HCT116 (cell line): Measurements from ENCODE around the gene HDHD3. TPM values are rescaled to one million over a fixed set of nuclear protein-coding genes. Genes with fewer than 3 reads are reported as not detected.

Source experiments
- ATAC-seq: fragments of 200-7000 bp; cut with Tn5 transposase; 2 replicates; pipeline ENCODE4 v1.9.1; 2020; ENCODE audit warnings: mild to moderate bottlenecking, moderate library complexity
- BruUV-seq: library from RNA; stranded (reverse); fragments of 400-500 nt; replicated peaks from 2 replicates; lab custom pipeline; 2021; lab: Mats Ljungman, UMichigan
- CTCF ChIA-PET: fragments of 300-600 bp; sonication (Branson Sonifier 250); formaldehyde crosslinking; loops from one replicate; lab custom pipeline; 2021; ENCODE audit warnings: antibody characterized with exemption; lab: Charles Lee
- POLR2A ChIA-PET: fragments of 300-600, 350-600 bp; sonication (Branson Sonifier 250); formaldehyde crosslinking; loops from one replicate; lab custom pipeline; 2021; ENCODE audit warnings: antibody characterized with exemption; lab: Charles Lee
- RAD21 ChIA-PET, 2 experiments: fragments of 300-600 bp; sonication (Branson Sonifier 250); formaldehyde crosslinking; loops; one replicate each; lab custom pipeline; 2023; ENCODE audit warnings: low total read pairs in 2 of 2; ENCODE audit not compliant: uncharacterized antibody in 2 of 2, unreplicated experiment in 2 of 2, low non-redundant PET in 1 of 2; lab: Charles Lee
- DNase-seq: peaks from one replicate; pipeline ENCODE4 v3.0.0-alpha.2; 2010; ENCODE audit warnings: low read depth, low spot score
- H2AFZ ChIP-seq: fragments of 200-600 bp; shearing (Covaris generic), sonication (generic); 2 replicates; pipeline ENCODE4 v1.6.1; 2017; ENCODE audit warnings: low read depth, mixed run types, mixed read lengths, antibody characterized with exemption, low read length; ENCODE audit not compliant: poor library complexity, severe bottlenecking
- H3K27ac ChIP-seq: 2 replicates; pipeline ENCODE4 v1.5.1; 2012; ENCODE audit warnings: low read depth, low read length
- H3K27me3 ChIP-seq: fragments of 200-600 bp; sonication (generic); 2 replicates; pipeline ENCODE4 v1.6.1; 2016; ENCODE audit warnings: mixed run types, low read length, mixed read lengths; ENCODE audit not compliant: insufficient read depth
- H3K36me3 ChIP-seq, 2 experiments: fragments of 200-500 bp in 1 of 2; fragments of 200-600 bp in 1 of 2; sonication (Bioruptor generic) in 1 of 2; sonication (generic) in 1 of 2; 2 replicates each; pipeline versions ENCODE4 v1.5.1 to v1.6.1; 2014 to 2016; ENCODE audit warnings: low read length in 2 of 2, inconsistent platforms in 1 of 2, mixed read lengths in 1 of 2, mixed run types in 1 of 2; ENCODE audit not compliant: insufficient read depth in 2 of 2, control insufficient read depth in 1 of 2
- H3K4me1 ChIP-seq, 2 experiments: fragments of 200-600 bp in 1 of 2; sonication (generic) in 1 of 2; 2 replicates each; pipeline versions ENCODE4 v1.5.1 to v1.6.1; 2012 to 2017; ENCODE audit warnings: low read length in 2 of 2, inconsistent platforms in 1 of 2, mild to moderate bottlenecking in 1 of 2, mixed read lengths in 1 of 2, mixed run types in 1 of 2, moderate library complexity in 1 of 2; ENCODE audit not compliant: insufficient read depth in 2 of 2, control insufficient read depth in 1 of 2
- H3K4me2 ChIP-seq: fragments of 200-600 bp; sonication (generic); 2 replicates; pipeline ENCODE4 v1.6.1; 2017; ENCODE audit warnings: mixed run types, low read length, mixed read lengths
- H3K4me3 ChIP-seq, 2 experiments: fragments of 200-600 bp in 1 of 2; sonication (generic) in 1 of 2; replicated peaks in 1 of 2; 2 replicates each; pipeline ENCODE4 v1.5.1; 2011 to 2016; ENCODE audit warnings: low read length in 2 of 2, control low read depth in 1 of 2, low read depth in 1 of 2, mild to moderate bottlenecking in 1 of 2, mixed read lengths in 1 of 2, mixed run types in 1 of 2
- H3K79me2 ChIP-seq: fragments of 200-600 bp; sonication (generic); 2 replicates; pipeline ENCODE4 v1.6.1; 2017; ENCODE audit warnings: mild to moderate bottlenecking, mixed run types, low read length, moderate library complexity, mixed read lengths; ENCODE audit not compliant: insufficient read depth
- H3K9ac ChIP-seq: fragments of 200-600 bp; sonication (generic); 2 replicates; pipeline ENCODE4 v1.6.1; 2016; ENCODE audit warnings: low read length, mixed read lengths
- H3K9me2 ChIP-seq: fragments of 200-600 bp; sonication (generic), shearing (Covaris generic); 2 replicates; pipeline ENCODE4 v1.6.1; 2017; ENCODE audit warnings: mixed run types, mild to moderate bottlenecking, moderate library complexity; ENCODE audit not compliant: insufficient read depth
- H3K9me3 ChIP-seq, 2 experiments: fragments of 200-500 bp in 1 of 2; fragments of 200-600 bp in 1 of 2; sonication (Bioruptor generic) in 1 of 2; sonication (generic) in 1 of 2; 2 replicates each; pipeline ENCODE4 v1.6.1; 2014 to 2017; ENCODE audit warnings: low read length in 2 of 2, mixed read lengths in 2 of 2, inconsistent platforms in 1 of 2, low read depth in 1 of 2, mild to moderate bottlenecking in 1 of 2, mixed run types in 1 of 2, moderate library complexity in 1 of 2; ENCODE audit not compliant: control insufficient read depth in 1 of 2, insufficient read depth in 1 of 2
- H4K20me1 ChIP-seq: fragments of 200-600 bp; sonication (generic), shearing (Covaris generic); 2 replicates; pipeline ENCODE4 v1.6.1; 2017; ENCODE audit warnings: mixed run types, mild to moderate bottlenecking, moderate library complexity; ENCODE audit not compliant: insufficient read depth
- CBX3 ChIP-seq: IDR thresholded peaks from 2 replicates; pipeline ENCODE4 v1.6.1; 2012; ENCODE audit warnings: low read depth
- EGR1 ChIP-seq: IDR thresholded peaks from 2 replicates; pipeline ENCODE4 v1.6.1; 2012; ENCODE audit warnings: low read depth
- FOSL1 ChIP-seq: IDR thresholded peaks from 2 replicates; pipeline ENCODE4 v1.6.1; 2012; ENCODE audit warnings: low read depth
- MAX ChIP-seq: IDR thresholded peaks from 2 replicates; pipeline ENCODE4 v1.6.1; 2012
- SIN3A ChIP-seq: IDR thresholded peaks from 2 replicates; pipeline ENCODE4 v1.6.1; 2012; ENCODE audit warnings: low read depth
- SP1 ChIP-seq: IDR thresholded peaks from 2 replicates; pipeline ENCODE4 v1.6.1; 2012; ENCODE audit warnings: low read depth
- SRF ChIP-seq: IDR thresholded peaks from 2 replicates; pipeline ENCODE4 v1.6.1; 2012; ENCODE audit warnings: low read depth
- TCF7L2 ChIP-seq: IDR thresholded peaks from 2 replicates; pipeline ENCODE4 v1.7.0; 2011; ENCODE audit warnings: borderline replicate concordance, inconsistent platforms; ENCODE audit not compliant: insufficient read depth, insufficient read length; ENCODE audit errors: extremely low read depth
- YY1 ChIP-seq: IDR thresholded peaks from 2 replicates; pipeline ENCODE4 v1.6.1; 2011; ENCODE audit warnings: low read length, low read depth, moderate library complexity, mild to moderate bottlenecking; ENCODE audit not compliant: insufficient replicate concordance; ENCODE audit errors: extremely low read depth
- ZNF274 ChIP-seq: fragments of 200-500 bp; sonication (Bioruptor generic); IDR thresholded peaks from 2 replicates; pipeline ENCODE4 v1.6.1; 2014; ENCODE audit warnings: mild to moderate bottlenecking, low read depth, low read length, inconsistent platforms
- intact Hi-C: fragments of 100-400 bp; cut with micrococcal nuclease; formaldehyde crosslinking; loops from 2 replicates; pipeline ENCODE4 v1.10.0; 2022
- total RNA-seq: library from RNA; stranded (reverse); gene quantifications from one replicate; pipeline ENCODE4 v1.2.1, GENCODE V29; 2021; ENCODE audit not compliant: unreplicated experiment
- TF ChIP-seq, protein P1 (sequence below): IDR thresholded peaks from 2 replicates; pipeline ENCODE4 v1.6.1; 2012

The HDHD3 gene
- total RNA-seq, 1 experiment from 2014 or later, result 21.8 TPM

DNA sequence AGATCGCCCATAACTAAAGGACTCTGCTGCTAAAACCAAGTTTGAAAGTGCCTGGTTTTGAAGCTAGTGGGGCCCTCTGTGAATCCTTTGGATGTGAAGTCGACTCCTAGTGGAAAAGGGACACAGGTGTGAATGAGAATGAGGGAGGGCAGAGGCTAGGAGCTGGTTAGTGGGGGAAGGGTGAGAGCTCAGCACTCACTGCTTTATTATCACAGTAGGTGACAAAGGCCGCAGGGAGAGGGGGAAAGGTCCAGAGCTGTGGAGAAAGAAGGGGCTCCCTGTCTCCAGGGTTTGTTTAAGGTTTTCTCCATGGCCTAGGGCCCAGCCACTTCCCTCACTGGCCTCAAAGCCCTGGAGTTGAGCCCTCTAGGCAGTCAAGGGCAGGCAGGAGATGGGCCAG lies 3.5 kb downstream of the HDHD3 start:
- Histone ChIP-seq H3K4me1 (peaks cover 12 to 17% of the 10 kb centered on the region in 2 experiments), H3K27ac (no peak overlapping the region), H3K9me2 (no peaks in the 10 kb centered on the region), H3K4me3 (no peak overlapping the region), H4K20me1 (no peaks in the 10 kb centered on the region), H3K27me3 (no peaks in the 10 kb centered on the region), H3K9me3 (no peaks in the 10 kb centered on the region), H2AFZ (no peak overlapping the region), H3K79me2 (peaks cover 14% of the 10 kb centered on the region), H3K36me3 (peaks cover 6 to 7% of the 10 kb centered on the region in 2 experiments; a peak in 2 of 4 replicates), H3K9ac (no peak overlapping the region), H3K4me2 (no peak overlapping the region)
- ChIA-PET RAD21 (no interaction called here), CTCF (no interaction called here), POLR2A (no interaction called here)
- intact Hi-C loops, result no loop called here
- no peak for ATAC-seq
- TF ChIP-seq CBX3 (no peak), SRF (no peak), TCF7L2 (no peak), SIN3A (no peak), SP1 (no peak), FOSL1 (no peak), YY1 (no peak), ZNF274 (no peak), MAX (no peak)
- TF ChIP-seq, protein P1, sequence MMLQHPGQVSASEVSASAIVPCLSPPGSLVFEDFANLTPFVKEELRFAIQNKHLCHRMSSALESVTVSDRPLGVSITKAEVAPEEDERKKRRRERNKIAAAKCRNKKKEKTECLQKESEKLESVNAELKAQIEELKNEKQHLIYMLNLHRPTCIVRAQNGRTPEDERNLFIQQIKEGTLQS, result no peak
- no peak for DNase-seq
- BruUV-seq, result no TSS peak

- H4K20me1 ChIP-seq, result no peaks in the 10 kb centered on the region
- DNase-seq (no peak), ATAC-seq (no peak)
- no peak overlapping the region for H3K27ac ChIP-seq
- H3K4me1 ChIP-seq, result peaks cover 6 to 10% of the 10 kb centered on the region in 2 experiments; a peak in 3 of 4 replicates
- TF ChIP-seq EGR1 (0 out of 2 replicates have a peak, but pooled peaks have one; percentile 8), FOSL1 (no peak)
- no peak overlapping the region for H2AFZ ChIP-seq
- H3K4me3 ChIP-seq, result no peak overlapping the region
- RAD21 ChIA-PET, result no interaction called here
- H3K9me2 ChIP-seq, result no peaks in the 10 kb centered on the region
- BruUV-seq, result TSS peak; percentile 5
- H3K36me3 ChIP-seq, result peaks cover 6 to 7% of the 10 kb centered on the region in 2 experiments; a peak in 2 of 4 replicates
- H3K4me2 ChIP-seq, result no peak overlapping the region
- no peaks in the 10 kb centered on the region for H3K27me3 ChIP-seq
- intact Hi-C loops, result no loop called here
- H3K9ac ChIP-seq, result no peak overlapping the region
- no peaks in the 10 kb centered on the region for H3K9me3 ChIP-seq
- peaks cover 14% of the 10 kb centered on the region for H3K79me2 ChIP-seq
- POLR2A ChIA-PET, result interaction anchor here (0.9 kb wide), 1 partner anchor 10 kb away, joined by 3 read pairs; no protein-coding TSS in a partner anchor
- CTCF ChIA-PET, result no interaction called here
Measured at GRCh38 chr9:113372059-113372458, 4.7 kb downstream of the HDHD3 start.
